Mesenchymal stem cell (in vitro differentiated cells and primary cell): ENCODE results near the gene BIRC7.
"Not testable (repeated sequence)": the region's sequence is repeated elsewhere in the genome, so short reads cannot be mapped to it uniquely, and the experiment has no call there.

ENCODE experiments used
- DNase-seq: peaks from one replicate; pipeline ENCODE4 v3.0.0-alpha.2; 2013
- H2AFZ ChIP-seq: one replicate; pipeline ENCODE4 v1.6.1; 2013; ENCODE audit warnings: low read depth, mild to moderate bottlenecking, control low read depth, inconsistent platforms, low read length, moderate library complexity
- H2AK5ac ChIP-seq: 2 replicates; pipeline ENCODE4 v1.6.1; 2013; ENCODE audit warnings: low read length, moderate library complexity, mild to moderate bottlenecking, inconsistent platforms; ENCODE audit not compliant: severe bottlenecking
- H2BK120ac ChIP-seq: one replicate; pipeline ENCODE4 v1.6.1; 2013; ENCODE audit warnings: low read depth, mild to moderate bottlenecking, inconsistent platforms, low read length, moderate library complexity
- H2BK12ac ChIP-seq, 2 experiments: one replicate each; pipeline ENCODE4 v1.6.1; 2013; ENCODE audit warnings: inconsistent platforms in 2 of 2, low read length in 2 of 2, mild to moderate bottlenecking in 2 of 2, moderate library complexity in 2 of 2, control low read depth in 1 of 2
- H2BK15ac ChIP-seq: one replicate; pipeline ENCODE4 v1.6.1; 2013; ENCODE audit warnings: mild to moderate bottlenecking, low read depth, inconsistent platforms; ENCODE audit not compliant: poor library complexity, severe bottlenecking
- H2BK5ac ChIP-seq: 2 replicates; pipeline ENCODE4 v1.6.1; 2013; ENCODE audit warnings: low read depth, mild to moderate bottlenecking, low read length, control low read depth, inconsistent platforms; ENCODE audit not compliant: poor library complexity, severe bottlenecking
- H3K14ac ChIP-seq, 2 experiments: one replicate each; pipeline ENCODE4 v1.6.1; 2013; ENCODE audit warnings: inconsistent platforms in 2 of 2, low read length in 2 of 2, control low read depth in 1 of 2, mild to moderate bottlenecking in 1 of 2, moderate library complexity in 1 of 2
- H3K18ac ChIP-seq, 2 experiments: one replicate each; pipeline ENCODE4 v1.6.1; 2013; ENCODE audit warnings: inconsistent platforms in 2 of 2, low read length in 2 of 2, control low read depth in 1 of 2, low read depth in 1 of 2, mild to moderate bottlenecking in 1 of 2
- H3K23ac ChIP-seq, 2 experiments: one replicate each; pipeline ENCODE4 v1.6.1; 2013; ENCODE audit warnings: inconsistent platforms in 2 of 2, low read length in 2 of 2, mild to moderate bottlenecking in 2 of 2, moderate library complexity in 2 of 2, control low read depth in 1 of 2
- H3K27ac ChIP-seq: 2 replicates; pipeline ENCODE4 v1.5.1; 2013; ENCODE audit warnings: mild to moderate bottlenecking, moderate library complexity, low read length, control low read depth, inconsistent platforms; ENCODE audit not compliant: poor library complexity, severe bottlenecking
- H3K27me3 ChIP-seq, 2 experiments: 2 replicates each; pipeline versions ENCODE4 v1.6.1 to v1.7.0; 2013; ENCODE audit warnings: low read length in 2 of 2, mild to moderate bottlenecking in 2 of 2, moderate library complexity in 2 of 2, control low read depth in 1 of 2, inconsistent platforms in 1 of 2; ENCODE audit not compliant: control insufficient read depth in 1 of 2, insufficient read depth in 1 of 2
- H3K36me3 ChIP-seq, 2 experiments: 2 replicates each; pipeline versions ENCODE4 v1.6.1 to v1.7.0; 2013; ENCODE audit warnings: low read length in 2 of 2, control low read depth in 1 of 2, inconsistent platforms in 1 of 2, low read depth in 1 of 2, mild to moderate bottlenecking in 1 of 2; ENCODE audit not compliant: insufficient read depth in 2 of 2, control insufficient read depth in 1 of 2
- H3K4ac ChIP-seq, 2 experiments: one replicate each; pipeline ENCODE4 v1.6.1; 2013; ENCODE audit warnings: inconsistent platforms in 2 of 2, low read length in 2 of 2, mild to moderate bottlenecking in 2 of 2, moderate library complexity in 2 of 2, control low read depth in 1 of 2, low read depth in 1 of 2
- H3K4me1 ChIP-seq: 2 replicates; pipeline ENCODE4 v1.6.1; 2013; ENCODE audit warnings: low read depth, low read length, control low read depth; ENCODE audit not compliant: control insufficient read depth, insufficient read depth
- H3K4me2 ChIP-seq: 2 replicates; pipeline ENCODE4 v1.6.1; 2013; ENCODE audit warnings: low read length, mild to moderate bottlenecking, inconsistent platforms; ENCODE audit not compliant: poor library complexity, severe bottlenecking
- H3K4me3 ChIP-seq, 2 experiments: 2 replicates each; pipeline versions ENCODE4 v1.5.1 to v1.7.0; 2013; ENCODE audit warnings: low read length in 2 of 2, mild to moderate bottlenecking in 2 of 2, control low read depth in 1 of 2, low read depth in 1 of 2; ENCODE audit not compliant: insufficient read depth in 1 of 2
- H3K79me1 ChIP-seq: replicated peaks from 2 replicates; pipeline ENCODE4 v1.6.1; 2013; ENCODE audit warnings: mild to moderate bottlenecking, control low read depth, low read length, inconsistent platforms; ENCODE audit not compliant: poor library complexity, severe bottlenecking
- H3K9ac ChIP-seq: 2 replicates; pipeline ENCODE4 v1.7.0; 2013; ENCODE audit warnings: mild to moderate bottlenecking, low read length, moderate library complexity
- H3K9me3 ChIP-seq: 2 replicates; pipeline ENCODE4 v1.7.0; 2013; ENCODE audit warnings: mild to moderate bottlenecking, low read length; ENCODE audit not compliant: control insufficient read depth
- H4K8ac ChIP-seq: one replicate; pipeline ENCODE4 v1.6.1; 2013; ENCODE audit warnings: inconsistent platforms, mild to moderate bottlenecking, low read length, moderate library complexity
- H4K91ac ChIP-seq: one replicate; pipeline ENCODE4 v1.6.1; 2013; ENCODE audit warnings: mild to moderate bottlenecking, low read length, inconsistent platforms
- WGBS: methylation state at CpG from one replicate; pipeline ENCODE4 v1.1.7; 2013; ENCODE audit warnings: mixed read lengths; 5-methylcytosine and 5-hydroxymethylcytosine counted together

Gene BIRC7

DNA sequence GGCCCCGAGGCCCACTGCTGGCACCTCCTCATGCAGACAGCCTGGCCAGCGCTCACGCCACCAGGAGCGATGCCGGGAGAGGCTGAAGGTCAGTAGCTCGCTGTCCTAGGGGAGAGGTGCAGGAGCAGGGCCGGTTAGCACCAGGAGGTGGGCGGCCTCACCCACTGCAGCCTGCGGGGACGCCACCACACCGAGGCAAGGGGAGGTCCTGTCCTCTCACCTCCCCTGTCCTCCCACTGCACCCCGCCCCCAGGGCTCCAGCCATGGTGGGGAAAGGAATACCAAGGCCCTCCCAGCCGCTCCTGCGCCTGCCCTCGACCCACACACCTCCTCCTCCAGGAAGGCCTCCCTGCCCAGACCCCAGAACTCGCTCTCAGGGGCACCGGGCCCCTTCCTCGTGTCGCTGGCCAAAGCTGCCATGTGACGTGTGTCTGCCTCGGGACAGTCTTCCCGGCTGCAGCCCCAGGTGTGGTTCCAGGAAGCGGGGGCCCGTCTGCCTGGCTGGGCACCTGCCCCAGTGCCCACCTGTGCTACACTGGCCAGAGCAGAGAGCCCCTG lies 12.0 kb downstream of the BIRC7 start:
- H3K36me3 ChIP-seq: peaks cover 0 to 68% of the 10 kb centered on the region in 2 experiments
- peaks cover 61% of the 10 kb centered on the region for H3K4me1 ChIP-seq
- peaks cover 16% of the 10 kb centered on the region for H3K79me1 ChIP-seq
- H2AFZ ChIP-seq: no peak overlapping the region
- no peak overlapping the region for H3K27ac ChIP-seq
- no peak overlapping the region for H4K91ac ChIP-seq
- H3K27me3 ChIP-seq: peaks cover 8 to 69% of the 10 kb centered on the region in 2 experiments
- H3K18ac ChIP-seq: no peak overlapping the region
- no peak overlapping the region for H3K4me2 ChIP-seq
- peak overlapping the region; percentile 35 for H2BK5ac ChIP-seq
- no peak overlapping the region for H4K8ac ChIP-seq
- no peak overlapping the region for H3K9ac ChIP-seq
- H3K23ac ChIP-seq: no peak overlapping the region
- no peak overlapping the region for H3K4ac ChIP-seq
- no peak overlapping the region for H2BK15ac ChIP-seq
- no peak for DNase-seq
- H2BK120ac ChIP-seq: no peak overlapping the region
- H3K14ac ChIP-seq: no peak overlapping the region
- peak overlapping the region; percentile 90 for H2AK5ac ChIP-seq
- H3K4me3 ChIP-seq: peak overlapping the region in 1 of 2 experiments; percentile 24
- H2BK12ac ChIP-seq: no peak overlapping the region
- 83% methylated on average over 24 of the region's 24 CpGs for WGBS
- H3K9me3 ChIP-seq: no peaks in the 10 kb centered on the region

- peaks cover 0 to 55% of the 10 kb centered on the region in 2 experiments for H3K36me3 ChIP-seq
- peak overlapping the region; percentile 23 for H3K4me2 ChIP-seq
- peak overlapping the region; percentile 21 for H2BK5ac ChIP-seq
- peaks cover 67% of the 10 kb centered on the region for H3K4me1 ChIP-seq
- H3K27ac ChIP-seq: peak overlapping the region; percentile 65
- no peak overlapping the region for H2BK120ac ChIP-seq
- DNase-seq: no peak
- no peak overlapping the region for H3K23ac ChIP-seq
- H3K4me3 ChIP-seq: no peak overlapping the region
- H3K9ac ChIP-seq: no peak overlapping the region
- H3K18ac ChIP-seq: no peak overlapping the region
- H4K91ac ChIP-seq: no peak overlapping the region
- peaks cover 12 to 77% of the 10 kb centered on the region in 2 experiments for H3K27me3 ChIP-seq
- H3K79me1 ChIP-seq: peaks cover 16% of the 10 kb centered on the region
- H2AFZ ChIP-seq: no peak overlapping the region
- H3K4ac ChIP-seq: no peak overlapping the region
- no peak overlapping the region for H3K14ac ChIP-seq
- no peak overlapping the region for H2BK12ac ChIP-seq
- H4K8ac ChIP-seq: no peak overlapping the region
- no peak overlapping the region for H2BK15ac ChIP-seq
- peak overlapping the region; percentile 90 for H2AK5ac ChIP-seq
- H3K9me3 ChIP-seq: no peaks in the 10 kb centered on the region
- WGBS: 78% methylated on average over 25 of the region's 25 CpGs
Observed at GRCh38 chr20:63248835-63249591, 13.3 kb downstream of the BIRC7 start.

- DNase-seq: no peak
- Histone ChIP-seq H3K4me1 (peaks cover 73% of the 10 kb centered on the region), H4K8ac (no peak overlapping the region), H3K18ac (no peak overlapping the region), H2AFZ (no peak overlapping the region), H3K27ac (peak overlapping the region; percentile 65), H3K4me3 (no peak overlapping the region), H3K4ac (no peak overlapping the region), H3K36me3 (peaks cover 0 to 46% of the 10 kb centered on the region in 2 experiments), H2BK120ac (no peak overlapping the region), H3K14ac (no peak overlapping the region), H4K91ac (no peak overlapping the region), H2BK15ac (no peak overlapping the region), H3K9me3 (no peaks in the 10 kb centered on the region), H2BK5ac (peak overlapping the region; percentile 51), H3K27me3 (peaks cover 13 to 74% of the 10 kb centered on the region in 2 experiments), H3K23ac (no peak overlapping the region), H3K9ac (no peak overlapping the region), H3K79me1 (peaks cover 18% of the 10 kb centered on the region), H2AK5ac (peak overlapping the region; percentile 85), H2BK12ac (no peak overlapping the region), H3K4me2 (no peak overlapping the region)
- WGBS: 94% methylated on average over 15 of the region's 15 CpGs
Observed at GRCh38 chr20:63249891-63250290, 14.2 kb downstream of the BIRC7 start.

- DNase-seq: peak; percentile 34
- not testable (repeated sequence) for H2AFZ ChIP-seq, H3K4ac ChIP-seq, H3K14ac ChIP-seq, H3K18ac ChIP-seq, H3K9ac ChIP-seq, H2BK120ac ChIP-seq, H2AK5ac ChIP-seq, H4K8ac ChIP-seq, H4K91ac ChIP-seq, H3K9me3 ChIP-seq, H2BK5ac ChIP-seq, H3K27ac ChIP-seq, H2BK15ac ChIP-seq, H3K23ac ChIP-seq, H2BK12ac ChIP-seq, H3K4me2 ChIP-seq, H3K4me3 ChIP-seq
- H3K27me3 ChIP-seq: peaks cover 19 to 86% of the 10 kb centered on the region in 2 experiments
- H3K36me3 ChIP-seq: peaks cover 0 to 40% of the 10 kb centered on the region in 2 experiments
- peaks cover 20% of the 10 kb centered on the region for H3K79me1 ChIP-seq
- 16% methylated on average over 11 of the region's 14 CpGs for WGBS
- H3K4me1 ChIP-seq: peaks cover 80% of the 10 kb centered on the region
Observed at GRCh38 chr20:63251350-63251749, 15.6 kb downstream of the BIRC7 start.
